ENCODE measurements around the gene SCIMP.
"Not testable (repeated sequence)": the region's sequence is repeated elsewhere in the genome, so short reads cannot be mapped to it uniquely, and the experiment has no call there.

SCIMP gene

GRCh38 chr17:5234645-5235576, at the start of gene SCIMP:
Gene SCIMP (minus strand): TSS chr17:5234860. CDS start chr17:5234755, 105 bp downstream.
- no peak for DNase-seq (ENCODE audit: extremely low read depth in 1 of 2, low read depth in 1 of 2)

GRCh38 chr17:5283571-5284315, 49.1 kb upstream of the SCIMP start:
- no peak for DNase-seq (ENCODE audit: extremely low read depth in 1 of 2, low read depth in 1 of 2)

DNA sequence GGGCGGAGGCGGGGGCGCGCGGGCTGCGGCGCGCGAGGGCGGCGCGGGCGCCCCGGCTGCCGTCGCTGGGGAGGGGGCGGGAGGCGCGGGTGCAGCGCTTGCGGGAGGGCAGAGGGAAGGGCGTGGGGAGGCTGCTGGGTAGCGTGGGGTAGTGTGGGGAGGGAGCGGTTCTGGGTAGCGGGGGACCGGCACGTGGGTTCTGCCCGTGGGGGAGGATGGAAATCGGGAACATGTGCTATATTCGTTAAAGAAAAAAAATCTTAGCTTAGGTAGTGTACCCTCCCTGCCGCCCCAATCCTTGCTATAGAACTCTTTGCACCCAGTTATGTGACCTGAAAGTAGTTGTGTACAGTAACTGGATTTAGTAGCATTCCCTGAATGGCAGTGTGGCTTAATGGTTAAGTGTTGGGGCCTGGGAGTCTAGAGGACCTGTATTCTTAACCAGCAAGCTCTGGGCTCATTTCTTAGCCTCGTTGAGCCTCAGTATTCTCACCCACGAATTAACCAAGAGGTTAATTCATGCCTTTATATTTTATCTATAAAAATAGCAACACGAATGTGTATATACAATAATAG, 48.1 kb upstream of the SCIMP start:
- peak in 1 of 2 donors; percentile 15 for DNase-seq (ENCODE audit: extremely low read depth in 1 of 2, low read depth in 1 of 2)

DNA sequence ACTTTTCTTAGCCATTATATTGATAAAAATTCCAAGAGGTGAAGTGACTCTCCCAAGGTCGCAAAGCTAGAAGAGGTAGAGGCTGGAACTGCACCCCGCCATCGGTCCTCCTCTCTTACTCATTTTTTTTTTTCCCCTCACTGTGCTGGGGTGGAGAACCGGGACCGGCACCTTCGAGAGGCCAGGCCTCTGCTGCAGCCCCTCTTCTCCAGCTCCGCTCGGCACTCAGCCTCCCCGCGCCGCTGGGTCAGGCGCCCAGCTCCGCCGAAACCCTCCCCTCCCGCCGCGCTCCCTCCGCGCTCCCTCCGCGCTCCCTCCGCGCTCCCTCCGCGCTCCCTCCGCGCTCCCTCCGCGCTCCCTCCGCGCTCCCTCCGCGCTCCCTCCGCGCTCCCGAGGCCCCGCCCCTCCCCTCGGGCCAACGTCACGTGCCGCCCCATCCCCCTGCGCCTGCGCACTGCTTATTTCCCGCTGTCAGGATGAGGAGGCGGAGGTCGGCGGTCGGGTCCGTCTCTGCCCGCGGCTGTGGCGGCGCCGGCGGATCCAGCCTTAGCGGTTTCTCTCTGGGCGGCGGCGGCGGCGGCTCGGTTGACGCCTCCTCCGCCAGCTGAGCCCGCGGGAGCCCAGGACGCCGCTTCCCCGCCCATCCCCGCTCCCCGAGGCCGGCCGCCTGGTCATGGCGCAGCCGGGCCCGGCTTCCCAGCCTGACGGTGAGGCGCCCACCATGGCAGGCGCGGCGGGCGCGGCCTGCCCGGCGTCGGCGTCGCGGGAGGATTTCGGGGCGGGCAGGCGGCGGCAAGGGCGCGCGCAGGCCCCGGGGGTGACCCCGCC, 47.4 kb upstream of the SCIMP start, which contains the start of gene RABEP1:
Gene RABEP1, plus strand, starts transcription at position 471 of the 828 bp plus-strand sequence. Its CDS starts 203 bp downstream, at position 674.
- DNase-seq (ENCODE audit: extremely low read depth in 1 of 2, low read depth in 1 of 2), result peak; percentile 88 to 89

DNA sequence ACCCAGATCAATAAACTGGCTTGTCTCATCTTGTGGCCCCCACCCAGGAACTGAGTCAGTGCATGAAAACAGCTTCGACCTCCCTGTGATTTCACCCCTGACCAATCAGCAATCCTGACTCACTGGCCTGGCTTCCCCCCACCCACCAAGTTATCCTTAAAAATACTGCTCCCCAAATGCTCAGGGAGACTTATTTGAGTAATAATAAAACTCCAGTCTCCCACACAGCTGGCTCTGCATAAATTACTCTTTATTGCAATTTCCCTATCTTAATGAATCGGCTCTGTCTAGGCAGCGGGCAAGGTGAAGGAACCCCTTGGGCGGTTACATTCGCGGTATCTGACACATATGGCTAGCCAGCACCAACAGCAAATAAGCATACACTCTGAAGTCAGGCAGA, 37.7 kb upstream of the SCIMP start:
- peak in 1 of 2 donors; percentile 52 for DNase-seq (ENCODE audit: extremely low read depth in 1 of 2, low read depth in 1 of 2)

DNA sequence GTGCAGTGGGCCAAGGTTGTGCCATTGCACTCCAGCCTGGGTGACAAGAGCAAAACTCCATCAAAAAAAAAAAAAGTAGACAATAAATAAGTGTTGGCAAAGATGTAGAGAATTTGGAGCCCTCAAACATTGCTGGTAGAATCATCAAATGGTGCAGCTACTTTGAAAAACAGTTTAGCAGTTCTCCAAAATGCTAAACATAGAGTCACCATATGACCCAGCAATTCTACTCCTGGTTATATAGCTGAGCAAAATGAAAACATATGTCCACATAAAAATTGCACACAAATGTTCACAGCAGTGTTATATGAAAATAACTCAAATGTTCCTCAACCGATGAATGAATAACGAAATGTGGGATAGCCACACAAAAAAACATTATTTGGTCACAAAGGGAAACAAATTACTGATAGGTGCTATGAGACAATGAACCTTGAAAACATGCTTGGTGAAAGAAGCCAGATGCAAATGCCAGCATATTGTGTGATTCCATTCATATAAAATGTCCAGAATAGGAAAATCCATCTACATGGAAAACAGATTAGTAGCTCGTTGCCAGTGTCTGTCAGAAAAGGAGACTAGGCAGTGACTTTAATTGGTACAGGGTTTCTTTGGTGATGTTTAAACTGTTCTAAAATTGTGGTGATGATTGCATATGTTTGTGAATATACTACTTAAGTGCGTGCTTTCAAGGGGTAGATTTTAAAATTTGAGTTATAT, 34.7 kb upstream of the SCIMP start:
- DNase-seq (ENCODE audit: extremely low read depth in 1 of 2, low read depth in 1 of 2), result no peak

- no peak for DNase-seq (ENCODE audit: extremely low read depth in 1 of 2, low read depth in 1 of 2)
Observed at GRCh38 chr17:5264893-5265292, 30.2 kb upstream of the SCIMP start.

DNA sequence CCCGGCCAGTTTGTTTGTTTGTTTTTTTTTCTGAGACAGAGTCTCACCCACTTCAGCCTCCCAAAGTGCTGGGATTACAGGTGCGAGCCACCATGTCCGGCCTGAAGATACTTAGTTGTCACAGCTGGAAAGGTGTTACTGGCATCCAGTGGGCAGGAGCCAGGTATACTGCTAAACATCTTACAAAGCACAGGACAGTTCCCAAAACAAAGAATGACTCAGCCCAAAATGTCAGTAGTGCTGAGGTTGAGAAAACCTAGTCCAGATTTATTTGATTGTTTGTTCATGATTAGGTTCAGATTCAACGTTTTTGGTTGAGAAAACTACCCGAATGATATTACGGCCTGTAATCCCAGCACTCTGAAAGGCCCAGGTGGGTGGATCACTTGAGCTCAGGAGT, 28.8 kb upstream of the SCIMP start:
- no peak for DNase-seq (ENCODE audit: extremely low read depth in 1 of 2, low read depth in 1 of 2)

GRCh38 chr17:5262416-5262991, 27.8 kb upstream of the SCIMP start:
- DNase-seq (ENCODE audit: extremely low read depth in 1 of 2, low read depth in 1 of 2), result no peak

DNA sequence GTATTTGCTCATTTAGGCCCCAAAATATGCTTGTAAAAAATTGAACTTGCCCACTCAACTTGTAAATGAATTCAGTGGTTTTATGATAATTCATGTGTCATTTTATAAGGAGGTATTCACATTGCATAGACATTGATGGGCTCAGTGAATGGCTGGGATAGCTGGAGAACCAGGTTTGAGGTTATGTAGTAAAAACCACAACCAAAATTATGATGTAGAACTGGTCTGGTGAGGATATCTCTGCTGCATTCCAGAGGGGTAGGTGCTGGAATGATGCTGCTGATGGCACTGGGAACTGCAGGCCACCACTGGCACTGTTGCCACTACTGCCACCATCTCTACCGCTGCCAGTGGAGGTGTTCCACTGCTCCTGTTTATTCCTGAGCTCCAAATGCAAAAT, 25.9 kb upstream of the SCIMP start:
- no peak for DNase-seq (ENCODE audit: extremely low read depth in 1 of 2, low read depth in 1 of 2)

GRCh38 chr17:5257124-5257523, 22.5 kb upstream of the SCIMP start:
- no peak for DNase-seq (ENCODE audit: extremely low read depth in 1 of 2, low read depth in 1 of 2)

DNA sequence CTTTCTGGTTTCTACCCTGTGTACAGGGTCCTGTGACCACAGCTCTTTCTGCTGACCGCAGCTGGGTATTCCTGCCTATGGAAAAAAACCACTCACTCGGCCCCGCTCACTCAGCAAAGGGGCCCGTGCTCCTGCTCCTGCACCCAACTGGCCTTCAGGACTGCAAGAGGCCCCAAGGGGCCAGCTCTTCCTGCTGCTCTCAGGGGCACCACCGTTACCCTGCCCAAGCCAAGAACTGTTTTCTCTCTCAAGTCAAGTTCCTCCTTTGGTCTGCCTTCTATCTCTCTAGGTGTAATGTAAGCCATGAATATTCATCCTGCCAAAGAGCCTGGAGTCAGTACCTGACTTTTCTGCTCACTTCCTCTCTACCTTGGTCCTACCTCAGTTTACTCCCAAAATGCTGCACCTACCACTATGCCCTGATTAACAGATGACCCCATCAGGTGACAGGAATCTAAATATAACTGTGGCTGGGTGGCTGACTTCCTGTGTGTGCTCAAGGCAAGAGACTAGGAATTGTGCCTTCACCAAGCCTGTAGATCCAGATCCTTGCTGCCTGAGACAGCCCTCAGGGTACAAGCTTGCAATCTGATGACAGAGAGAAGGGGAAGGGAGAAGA, 20.4 kb upstream of the SCIMP start:
- DNase-seq (ENCODE audit: extremely low read depth in 1 of 2, low read depth in 1 of 2), result no peak

- DNase-seq (ENCODE audit: extremely low read depth in 1 of 2, low read depth in 1 of 2), result no peak
Observed at GRCh38 chr17:5254414-5254813, 19.8 kb upstream of the SCIMP start.

GRCh38 chr17:5249615-5250014, 15.0 kb upstream of the SCIMP start:
- DNase-seq (ENCODE audit: extremely low read depth in 1 of 2, low read depth in 1 of 2), result peak in 1 of 2 donors; percentile 32

DNA sequence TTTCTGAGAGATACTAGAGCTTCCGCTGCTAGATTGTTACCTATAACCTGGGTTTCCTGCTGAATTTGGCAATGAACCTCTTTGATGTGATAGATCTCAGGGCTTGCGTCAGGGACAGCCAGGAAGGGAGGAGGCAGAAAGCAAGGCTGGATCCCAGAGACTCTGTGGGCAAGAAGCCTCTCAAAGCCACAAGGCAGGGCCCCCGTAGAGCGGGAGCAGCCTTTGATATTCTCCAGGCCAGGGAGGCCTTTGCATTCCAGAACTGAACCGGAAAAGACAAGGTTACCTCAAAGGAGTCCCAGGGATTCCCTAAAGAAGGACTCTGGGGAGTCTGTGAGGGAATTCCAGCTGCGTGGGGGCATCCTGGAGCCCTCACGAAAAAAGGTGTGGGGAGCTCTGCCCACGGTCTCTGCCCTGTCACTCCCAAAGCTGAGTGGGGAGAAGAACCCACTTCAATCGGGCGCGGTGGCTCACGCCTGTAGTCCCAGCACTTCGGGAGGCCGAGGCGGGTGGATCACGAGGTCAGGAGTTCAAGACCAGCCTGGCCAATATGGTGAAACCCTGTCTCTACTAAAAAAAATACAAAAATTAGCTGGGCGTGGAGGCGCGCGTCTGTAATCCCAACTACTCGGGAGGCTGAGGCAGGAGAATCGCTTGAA, 14.3 kb upstream of the SCIMP start:
- DNase-seq (ENCODE audit: extremely low read depth in 1 of 2, low read depth in 1 of 2), result no peak

GRCh38 chr17:5247621-5248020, 13.0 kb upstream of the SCIMP start:
- no peak for DNase-seq (ENCODE audit: extremely low read depth in 1 of 2, low read depth in 1 of 2)

DNA sequence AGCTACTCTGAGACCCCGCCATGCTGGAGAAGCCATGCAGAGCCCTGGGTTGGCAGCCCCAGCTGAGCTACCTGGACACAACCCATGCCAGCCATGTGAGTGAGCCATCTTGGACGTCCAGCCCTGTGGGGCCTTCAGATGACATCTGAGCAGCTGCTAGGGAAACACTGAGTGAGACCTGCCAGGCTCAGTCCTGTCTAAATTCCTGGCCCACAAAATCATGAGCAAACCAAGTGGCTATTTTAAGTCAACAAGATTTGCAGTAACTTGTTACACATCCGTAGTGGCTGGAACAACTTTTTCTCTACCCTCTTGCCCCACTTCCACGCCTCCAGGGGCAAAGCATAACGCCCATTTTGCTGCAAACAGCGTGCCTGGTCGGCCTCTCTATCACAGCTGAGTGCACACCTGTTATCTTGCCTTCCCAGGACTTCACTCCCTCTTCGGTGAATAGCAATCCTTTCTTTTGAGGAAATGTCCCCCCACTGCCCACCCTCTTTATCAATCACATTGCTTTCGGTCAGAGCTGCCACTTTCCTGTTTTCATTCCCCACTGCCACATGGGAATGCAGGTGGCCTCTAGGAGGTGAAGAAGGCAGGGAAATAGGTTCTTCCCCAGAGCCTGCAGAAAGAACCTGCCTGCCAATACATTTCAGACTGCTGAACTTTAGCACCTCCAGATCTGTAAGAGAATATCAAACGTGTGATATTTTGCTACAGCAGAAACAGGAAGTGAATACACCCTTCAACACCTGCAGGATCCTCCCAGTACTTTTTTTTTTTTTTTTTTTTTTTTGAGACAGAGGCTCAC, 7.4 kb upstream of the SCIMP start:
- no peak for DNase-seq (ENCODE audit: extremely low read depth in 1 of 2, low read depth in 1 of 2)

GRCh38 chr17:5239769-5240168, 5.1 kb upstream of the SCIMP start:
- not testable (repeated sequence) for DNase-seq (ENCODE audit: extremely low read depth in 1 of 2, low read depth in 1 of 2)
